ENCODE data around the gene DENND2A. TPM values are rescaled to one million over a fixed set of nuclear protein-coding genes. Genes with fewer than 3 reads are reported as not detected.

The DENND2A gene
- total RNA-seq, 1 experiment from 2014 or later, result 0.49 TPM

DNA sequence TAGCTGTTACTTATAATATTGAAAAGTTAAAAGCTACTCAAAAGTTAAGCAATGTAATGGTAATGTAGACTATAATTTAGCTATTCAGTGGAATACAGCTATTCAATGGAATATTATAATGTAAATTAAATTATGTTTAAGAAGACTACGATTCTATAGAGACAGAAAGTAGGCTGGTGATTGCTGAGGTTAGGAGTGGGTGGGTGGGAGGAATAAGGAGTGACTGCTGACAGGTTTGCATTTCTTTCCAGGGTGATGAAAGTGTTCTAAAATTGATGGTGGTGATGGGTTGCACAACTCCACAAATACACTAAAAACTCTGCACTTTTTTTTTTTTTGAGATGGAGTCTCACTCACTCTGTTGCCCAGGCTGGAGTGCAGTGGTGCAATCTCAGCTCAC is 21.4 kb downstream of the DENND2A start:
- BruUV-seq (replicated peaks), result no TSS peak
- H3K36me3 ChIP-seq (ENCODE audit: insufficient read depth, low read length, poor library complexity, severe bottlenecking), result no peaks in the 10 kb centered on the region
- no peaks in the 10 kb centered on the region for H3K9me3 ChIP-seq (ENCODE audit: low read depth, low read length, poor library complexity, severe bottlenecking)
- ChIA-PET POLR2A (ENCODE audit: low non-redundant PET) (no interaction called here), CTCF (no interaction called here)
- no peak overlapping the region for H3K27ac ChIP-seq (ENCODE audit: low read depth, low read length, poor library complexity, severe bottlenecking)
- no peaks in the 10 kb centered on the region for H3K27me3 ChIP-seq (replicated peaks; ENCODE audit: insufficient read depth, low read depth, low read length, poor library complexity)
- DNase-seq (ENCODE audit: low spot score), result no peak
- no peak overlapping the region for H3K4me3 ChIP-seq (ENCODE audit: low read depth, low read length, poor library complexity, severe bottlenecking)
- TF ChIP-seq, protein P1, sequence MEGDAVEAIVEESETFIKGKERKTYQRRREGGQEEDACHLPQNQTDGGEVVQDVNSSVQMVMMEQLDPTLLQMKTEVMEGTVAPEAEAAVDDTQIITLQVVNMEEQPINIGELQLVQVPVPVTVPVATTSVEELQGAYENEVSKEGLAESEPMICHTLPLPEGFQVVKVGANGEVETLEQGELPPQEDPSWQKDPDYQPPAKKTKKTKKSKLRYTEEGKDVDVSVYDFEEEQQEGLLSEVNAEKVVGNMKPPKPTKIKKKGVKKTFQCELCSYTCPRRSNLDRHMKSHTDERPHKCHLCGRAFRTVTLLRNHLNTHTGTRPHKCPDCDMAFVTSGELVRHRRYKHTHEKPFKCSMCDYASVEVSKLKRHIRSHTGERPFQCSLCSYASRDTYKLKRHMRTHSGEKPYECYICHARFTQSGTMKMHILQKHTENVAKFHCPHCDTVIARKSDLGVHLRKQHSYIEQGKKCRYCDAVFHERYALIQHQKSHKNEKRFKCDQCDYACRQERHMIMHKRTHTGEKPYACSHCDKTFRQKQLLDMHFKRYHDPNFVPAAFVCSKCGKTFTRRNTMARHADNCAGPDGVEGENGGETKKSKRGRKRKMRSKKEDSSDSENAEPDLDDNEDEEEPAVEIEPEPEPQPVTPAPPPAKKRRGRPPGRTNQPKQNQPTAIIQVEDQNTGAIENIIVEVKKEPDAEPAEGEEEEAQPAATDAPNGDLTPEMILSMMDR (conservative IDR thresholded peaks at IDR 0.05; ENCODE audit: low read depth, low read length), result no peak
- TF ChIP-seq EZH2 (IDR thresholded peaks at IDR 0.05; ENCODE audit: borderline replicate concordance, low read depth, low read length, poor library complexity, severe bottlenecking), result no peak
- H3K4me1 ChIP-seq (ENCODE audit: insufficient read depth, low read length, poor library complexity, severe bottlenecking), result no peaks in the 10 kb centered on the region
- intact Hi-C loops (cut with micrococcal nuclease; ENCODE audit: unreplicated experiment), result no loop called here

- TF ChIP-seq EZH2 (IDR thresholded peaks at IDR 0.05; ENCODE audit: borderline replicate concordance, low read depth, low read length, poor library complexity, severe bottlenecking), result no peak
- TF ChIP-seq, protein P1 (conservative IDR thresholded peaks at IDR 0.05; ENCODE audit: low read depth, low read length), result no peak
- Histone ChIP-seq H3K4me1 (ENCODE audit: insufficient read depth, low read length, poor library complexity, severe bottlenecking) (no peaks in the 10 kb centered on the region), H3K36me3 (ENCODE audit: insufficient read depth, low read length, poor library complexity, severe bottlenecking) (no peaks in the 10 kb centered on the region), H3K27ac (ENCODE audit: low read depth, low read length, poor library complexity, severe bottlenecking) (no peak overlapping the region), H3K9me3 (ENCODE audit: low read depth, low read length, poor library complexity, severe bottlenecking) (no peaks in the 10 kb centered on the region), H3K4me3 (ENCODE audit: low read depth, low read length, poor library complexity, severe bottlenecking) (no peak overlapping the region), H3K27me3 (replicated peaks; ENCODE audit: insufficient read depth, low read depth, low read length, poor library complexity) (no peaks in the 10 kb centered on the region)
- no peak for DNase-seq (ENCODE audit: low spot score)
- ChIA-PET CTCF (interaction anchor here (0.5 kb wide), 1 partner anchor 440 kb away, joined by 4 read pairs; no protein-coding TSS in a partner anchor), POLR2A (ENCODE audit: low non-redundant PET) (no interaction called here)
- intact Hi-C loops (cut with micrococcal nuclease; ENCODE audit: unreplicated experiment), result no loop called here
- no TSS peak for BruUV-seq (replicated peaks)
Observed at GRCh38 chr7:140618306-140618705, 22.3 kb downstream of the DENND2A start.

DNA sequence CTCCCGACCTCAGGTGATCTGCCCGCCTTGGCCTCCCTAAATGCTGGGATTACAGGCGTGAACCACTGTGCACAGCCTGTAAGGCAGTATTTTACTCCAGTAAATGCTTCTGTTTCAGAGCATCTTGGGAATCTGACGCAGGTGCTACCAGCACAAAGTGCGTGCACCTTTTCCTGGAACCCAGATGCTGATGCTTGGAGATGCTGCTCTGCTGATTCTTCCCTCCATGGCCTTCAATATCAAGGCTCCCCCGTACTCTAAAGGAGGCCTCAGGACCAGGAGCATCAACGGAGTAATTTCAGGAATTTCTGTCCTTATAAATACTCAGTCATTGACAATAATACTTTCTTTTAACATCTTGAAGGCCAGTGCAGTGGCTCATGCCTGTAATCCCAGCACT is 23.5 kb downstream of the DENND2A start:
- Histone ChIP-seq H3K27ac (ENCODE audit: low read depth, low read length, poor library complexity, severe bottlenecking) (no peak overlapping the region), H3K9me3 (ENCODE audit: low read depth, low read length, poor library complexity, severe bottlenecking) (no peaks in the 10 kb centered on the region), H3K4me3 (ENCODE audit: low read depth, low read length, poor library complexity, severe bottlenecking) (no peak overlapping the region), H3K27me3 (replicated peaks; ENCODE audit: insufficient read depth, low read depth, low read length, poor library complexity) (no peaks in the 10 kb centered on the region), H3K4me1 (ENCODE audit: insufficient read depth, low read length, poor library complexity, severe bottlenecking) (no peaks in the 10 kb centered on the region), H3K36me3 (ENCODE audit: insufficient read depth, low read length, poor library complexity, severe bottlenecking) (no peaks in the 10 kb centered on the region)
- no peak for TF ChIP-seq EZH2 (IDR thresholded peaks at IDR 0.05; ENCODE audit: borderline replicate concordance, low read depth, low read length, poor library complexity, severe bottlenecking)
- TF ChIP-seq, protein P1 (conservative IDR thresholded peaks at IDR 0.05; ENCODE audit: low read depth, low read length), result no peak
- ChIA-PET CTCF (no interaction called here), POLR2A (ENCODE audit: low non-redundant PET) (no interaction called here)
- intact Hi-C loops (cut with micrococcal nuclease; ENCODE audit: unreplicated experiment), result no loop called here
- BruUV-seq (replicated peaks), result no TSS peak
- DNase-seq (ENCODE audit: low spot score), result no peak
